Testis (tissue), 2 donors: ENCODE data around the gene RFTN2.

Source experiments
- CTCF ChIP-seq, 3 experiments: fragments of 450-650 bp in 2 of 3; fragments of 200-600 bp in 1 of 3; sonication (generic) in 1 of 3; IDR thresholded peaks; one replicate each; pipeline ENCODE4 v1.5.1; 2016 to 2019; ENCODE audit warnings: antibody characterized with exemption in 3 of 3, mild to moderate bottlenecking in 2 of 3, moderate library complexity in 1 of 3
- POLR2A ChIP-seq: fragments of 450-650 bp; IDR thresholded peaks from one replicate; pipeline ENCODE4 v1.6.1; 2017; ENCODE audit warnings: antibody characterized with exemption, mild to moderate bottlenecking, moderate library complexity

GRCh38 chr2:197558393-197558792, 117.0 kb downstream of the RFTN2 start:
- no peak for TF ChIP-seq CTCF (IDR thresholded peaks at IDR 0.05)
- no peak for TF ChIP-seq POLR2A
